IPS-NIHi11 (cell line): Measurements from ENCODE around the gene CFDP1.
A peak's percentile ranks its signal among the peaks of the same experiment; 100 is the strongest.

Source experiments
- DNase-seq: peaks from one replicate; pipeline ENCODE4 v3.0.0; 2012; ENCODE audit warnings: mixed read lengths, low spot score

Gene CFDP1

GRCh38 chr16:75250809-75251279 lies 182.5 kb downstream of the CFDP1 start:
- peak; percentile 63 for DNase-seq

- peak; percentile 40 for DNase-seq
Observed at GRCh38 chr16:75250089-75250808, 183.1 kb downstream of the CFDP1 start.

DNA sequence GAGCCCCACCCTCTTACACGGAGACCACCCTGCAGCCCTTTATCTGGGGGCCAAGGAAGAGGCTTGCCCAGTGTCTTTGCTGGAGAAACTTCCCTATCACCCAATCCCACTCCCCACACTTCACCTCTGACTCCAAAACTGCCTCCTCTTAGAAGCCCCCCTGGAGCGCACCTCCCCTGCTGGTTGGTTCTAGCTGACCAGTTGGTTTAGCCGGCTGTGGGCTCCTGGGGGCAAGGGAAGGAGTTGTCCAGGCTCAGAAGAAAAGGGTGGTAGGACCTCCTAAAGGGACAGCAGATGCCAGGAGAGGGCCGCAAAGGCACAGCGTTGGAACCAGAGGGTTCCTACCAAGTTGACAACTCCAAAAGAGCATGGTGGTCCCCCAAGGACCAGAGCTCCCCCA lies 183.9 kb downstream of the CFDP1 start:
- DNase-seq, result no peak

DNA sequence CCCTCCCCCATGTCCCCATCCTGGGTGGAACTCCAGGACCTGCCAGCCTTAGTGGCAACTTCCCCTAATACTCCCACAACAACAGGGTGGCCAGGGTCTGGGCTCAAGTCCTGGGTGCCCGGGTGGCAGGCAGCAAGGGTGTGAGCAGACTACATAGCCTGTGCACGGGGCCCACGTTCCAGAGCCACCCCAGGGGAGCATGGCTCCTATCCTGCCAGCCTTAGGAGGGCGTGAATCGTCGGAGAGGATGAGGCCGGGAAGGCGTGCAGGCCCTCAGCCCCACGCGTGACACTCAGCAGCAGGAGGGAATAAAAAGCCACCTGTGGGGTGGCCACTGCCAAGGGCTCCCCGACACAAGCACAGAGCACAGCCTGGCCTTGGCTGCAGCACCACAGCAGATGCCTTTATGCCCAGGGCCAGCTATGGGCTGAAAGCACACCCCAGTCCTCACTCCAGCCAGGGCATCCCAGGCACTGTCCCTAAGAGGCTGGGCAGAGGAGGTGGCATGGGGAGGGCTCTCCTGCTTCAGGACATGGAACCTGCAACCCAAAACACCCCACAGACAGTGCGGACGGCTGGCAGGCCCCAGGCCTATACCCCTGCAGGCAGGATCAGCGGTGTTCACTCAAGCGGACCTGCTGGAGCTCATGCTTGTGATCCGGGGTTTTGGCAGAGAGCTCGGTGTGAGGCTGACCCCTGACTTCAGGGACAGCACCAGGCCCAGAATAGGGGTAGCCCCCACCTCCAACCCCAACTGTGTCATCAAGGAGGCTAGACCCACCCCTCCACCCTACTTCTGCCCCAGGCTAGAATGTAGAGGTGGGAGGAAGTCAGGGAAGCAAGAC lies 184.5 kb downstream of the CFDP1 start:
- DNase-seq, result no peak

- DNase-seq, result no peak
Observed at GRCh38 chr16:75248142-75248535, 185.2 kb downstream of the CFDP1 start.

GRCh38 chr16:75247249-75247648 lies 186.1 kb downstream of the CFDP1 start:
- no peak for DNase-seq

DNA sequence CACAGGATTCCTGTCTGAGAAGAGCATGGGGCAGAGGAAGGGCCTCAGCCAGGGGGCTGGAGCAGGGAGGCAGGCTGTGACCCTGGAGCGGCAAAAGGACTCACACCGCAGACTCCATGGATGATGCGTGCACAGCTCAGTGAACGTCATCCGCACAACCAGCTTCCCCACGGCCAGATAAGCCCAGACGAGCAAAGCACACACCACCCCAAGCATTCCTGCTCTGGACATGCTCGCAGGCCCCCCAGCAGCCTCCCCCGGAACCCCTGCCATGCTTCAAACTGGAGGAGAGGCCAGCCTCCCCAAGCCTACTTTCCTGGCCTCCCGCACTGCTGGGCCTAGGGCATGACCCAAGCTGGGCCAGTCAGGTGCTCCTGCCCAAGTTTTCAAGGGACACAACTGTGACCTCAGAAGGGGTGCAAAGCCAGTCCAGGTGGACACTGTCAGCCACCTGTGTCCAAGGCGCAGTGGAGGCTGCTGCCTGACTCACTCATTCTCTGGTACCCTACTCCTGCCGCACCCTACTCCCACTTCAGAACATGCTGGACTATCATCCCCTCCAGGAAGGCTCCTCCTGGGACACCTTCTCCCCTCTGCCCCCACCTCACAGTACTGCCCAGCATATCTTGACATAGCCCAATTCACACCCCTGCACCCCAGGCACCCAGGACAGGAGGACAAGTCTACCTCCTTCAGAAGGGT lies 186.6 kb downstream of the CFDP1 start:
- DNase-seq, result no peak

GRCh38 chr16:75244844-75245758 lies 188.2 kb downstream of the CFDP1 start:
- peak; percentile 77 for DNase-seq

DNA sequence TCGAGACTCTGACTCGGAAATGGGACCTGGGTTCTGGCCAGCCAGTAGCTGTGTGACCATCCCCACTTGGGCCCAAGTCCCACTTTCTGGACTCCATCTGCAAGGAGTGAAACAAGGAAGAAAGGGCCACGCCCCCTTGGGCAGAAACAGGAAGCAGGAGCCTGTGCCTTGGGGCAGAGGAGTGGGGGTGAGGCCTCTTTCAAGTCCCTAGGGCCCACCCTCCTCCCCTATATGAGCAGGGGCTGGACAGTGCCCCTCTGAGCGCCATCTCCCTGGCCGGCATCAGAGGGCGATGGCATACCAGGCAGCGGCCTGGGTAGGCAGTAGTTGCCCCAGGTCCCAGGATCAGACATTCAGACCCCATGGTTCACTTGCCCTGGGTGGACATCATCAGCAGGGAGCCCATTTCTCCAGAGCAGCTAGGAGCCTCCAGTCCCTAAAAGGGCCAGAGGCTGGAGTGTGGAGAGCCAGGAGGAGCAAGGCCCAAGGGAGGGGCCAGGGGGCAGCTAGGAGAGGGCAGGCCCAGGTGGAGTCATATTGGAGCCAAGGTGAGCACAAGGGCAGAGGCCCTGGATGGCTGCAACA lies 189.0 kb downstream of the CFDP1 start:
- DNase-seq, result no peak
